Jurkat, Clone E6-1 (cell line): ENCODE results near the gene KXD1.
"Not testable (repeated sequence)": the region's sequence is repeated elsewhere in the genome, so short reads cannot be mapped to it uniquely, and the experiment has no call there.

Experiments
- DNase-seq: peaks from one replicate; pipeline ENCODE4 v3.0.0-alpha.2; 2011; ENCODE audit warnings: low read depth, low spot score
- H3K4me3 ChIP-seq: 2 replicates; pipeline ENCODE4 v1.5.1; 2011; ENCODE audit warnings: mild to moderate bottlenecking, low read length, control low read depth, moderate library complexity

Gene KXD1

GRCh38 chr19:18594824-18595373, 37.2 kb downstream of the KXD1 start:
- H3K4me3 ChIP-seq, result no peak overlapping the region; the same call in 1 of the 2 replicates
- DNase-seq, result no peak

DNA sequence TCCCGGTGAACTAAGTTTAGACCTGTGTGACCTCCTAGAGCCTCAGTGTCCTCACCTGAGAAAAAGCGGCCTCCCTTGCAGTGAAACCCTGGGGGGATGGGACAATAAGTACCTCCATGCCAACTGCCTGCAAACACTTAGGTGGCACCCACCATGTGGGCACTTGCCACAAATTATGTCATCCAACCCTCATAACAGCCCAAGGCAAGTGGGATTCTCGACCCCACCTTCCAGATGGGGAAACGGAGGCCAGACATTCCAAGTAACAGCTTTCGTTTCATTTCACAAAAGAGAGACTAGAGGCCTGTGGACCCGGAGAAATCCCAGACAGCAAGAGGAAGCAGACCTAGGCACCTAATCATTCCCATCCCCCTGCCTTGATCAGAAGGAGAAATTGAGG, 37.8 kb downstream of the KXD1 start:
- DNase-seq, result no peak

DNA sequence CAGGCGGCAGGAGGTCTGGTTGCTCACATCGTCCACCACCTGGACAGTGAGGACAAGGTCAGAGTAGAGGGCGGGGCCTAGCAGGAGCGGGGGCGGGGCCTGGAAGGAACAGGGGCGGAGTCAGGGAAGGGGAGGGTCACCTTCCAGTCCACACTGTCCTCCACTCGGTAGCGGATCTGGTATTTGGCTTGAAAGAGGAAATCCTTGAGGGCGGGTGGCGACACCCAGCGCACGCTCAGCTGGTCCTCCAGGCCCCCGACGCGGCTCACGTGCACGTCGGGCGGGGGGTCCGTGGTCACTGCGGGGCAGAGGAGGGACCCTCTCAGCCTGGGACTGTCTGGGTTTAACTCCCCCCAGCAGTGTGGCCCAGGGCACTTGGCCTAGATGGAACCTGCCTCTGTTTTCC, 39.1 kb downstream of the KXD1 start:
- DNase-seq, result no peak

More for the DNA sequence above, 37.8 kb downstream of the KXD1 start:
- H3K4me3 ChIP-seq, result no peak overlapping the region

GRCh38 chr19:18597809-18598660, 40.4 kb downstream of the KXD1 start:
- H3K4me3 ChIP-seq, result no peak overlapping the region
- no peak for DNase-seq

More for the DNA sequence above, 39.1 kb downstream of the KXD1 start:
- no peak overlapping the region for H3K4me3 ChIP-seq

DNA sequence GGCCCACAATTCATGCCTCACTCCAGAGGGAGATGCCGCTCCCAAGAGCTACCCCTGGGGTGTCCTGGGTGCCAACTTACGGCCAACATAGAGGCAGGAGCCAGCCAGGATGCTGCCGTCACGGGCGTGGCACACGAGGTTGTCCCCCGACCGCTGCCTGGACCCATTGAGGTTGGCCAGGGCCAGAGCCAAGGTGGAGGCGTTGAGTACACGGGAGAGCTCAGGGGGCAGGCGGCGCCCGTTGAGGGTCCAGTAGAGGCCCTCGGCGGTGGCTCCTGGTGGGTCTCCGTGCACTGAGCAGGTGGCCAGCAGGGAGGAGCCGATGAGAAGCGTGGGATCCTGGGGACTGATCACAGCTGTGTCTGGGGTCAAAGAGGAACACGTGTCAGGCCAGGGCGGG, 41.8 kb downstream of the KXD1 start:
- no peak overlapping the region for H3K4me3 ChIP-seq
- DNase-seq, result no peak

DNA sequence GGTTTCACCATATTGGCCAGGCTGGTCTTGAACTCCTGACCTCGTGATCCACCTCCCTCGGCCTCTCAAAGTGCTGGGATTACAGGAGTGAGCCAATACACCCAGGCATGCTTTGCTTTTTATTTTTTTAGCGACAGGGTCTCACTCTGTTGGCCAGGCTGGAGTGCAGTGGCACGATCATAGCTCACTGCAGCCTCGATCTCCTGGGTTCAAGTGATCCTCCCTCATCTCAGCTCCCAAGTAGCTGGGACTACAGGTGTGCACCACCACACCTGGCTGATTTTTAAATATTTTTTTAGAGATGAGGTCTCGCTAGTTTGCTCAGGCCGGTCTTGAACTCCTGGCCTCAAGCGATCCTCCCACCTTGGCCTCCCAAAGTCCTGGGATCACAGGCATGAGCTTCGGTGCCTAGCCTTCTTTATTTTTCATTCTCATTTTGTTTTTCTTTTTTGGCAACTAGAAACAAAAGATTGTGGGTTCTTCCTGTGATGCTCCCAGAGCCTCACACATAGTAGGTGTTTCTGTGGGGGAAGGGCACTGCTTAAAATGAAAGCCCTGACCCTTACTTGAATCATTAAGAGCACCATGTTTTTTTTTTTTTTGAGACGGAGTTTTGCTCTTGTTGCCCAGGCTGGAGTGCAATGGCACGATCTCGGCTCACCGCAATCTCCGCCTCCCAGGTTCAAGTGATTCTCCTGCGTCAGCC, 43.2 kb downstream of the KXD1 start:
- not testable (repeated sequence) for H3K4me3 ChIP-seq, DNase-seq

DNA sequence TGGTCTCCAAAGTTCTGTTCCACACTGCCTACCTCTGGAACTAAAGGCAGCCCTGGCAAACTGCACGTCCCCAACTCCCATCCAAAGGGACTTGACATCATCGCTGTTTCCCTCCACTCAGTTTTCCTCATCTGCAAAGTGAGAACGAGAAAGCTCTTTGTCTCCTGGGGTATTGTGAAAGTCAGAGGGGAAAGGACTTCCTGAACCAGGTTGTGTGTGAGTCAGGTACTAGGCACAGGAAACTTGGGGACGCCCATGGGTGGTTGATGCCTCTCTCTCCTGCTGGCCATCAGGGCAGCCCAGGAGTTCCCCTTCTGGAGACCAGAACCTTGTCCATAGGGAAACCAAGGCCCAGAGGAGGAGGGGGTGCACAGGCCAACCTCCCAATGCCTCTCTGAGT, 44.2 kb downstream of the KXD1 start:
- DNase-seq, result no peak
- no peak overlapping the region for H3K4me3 ChIP-seq

DNA sequence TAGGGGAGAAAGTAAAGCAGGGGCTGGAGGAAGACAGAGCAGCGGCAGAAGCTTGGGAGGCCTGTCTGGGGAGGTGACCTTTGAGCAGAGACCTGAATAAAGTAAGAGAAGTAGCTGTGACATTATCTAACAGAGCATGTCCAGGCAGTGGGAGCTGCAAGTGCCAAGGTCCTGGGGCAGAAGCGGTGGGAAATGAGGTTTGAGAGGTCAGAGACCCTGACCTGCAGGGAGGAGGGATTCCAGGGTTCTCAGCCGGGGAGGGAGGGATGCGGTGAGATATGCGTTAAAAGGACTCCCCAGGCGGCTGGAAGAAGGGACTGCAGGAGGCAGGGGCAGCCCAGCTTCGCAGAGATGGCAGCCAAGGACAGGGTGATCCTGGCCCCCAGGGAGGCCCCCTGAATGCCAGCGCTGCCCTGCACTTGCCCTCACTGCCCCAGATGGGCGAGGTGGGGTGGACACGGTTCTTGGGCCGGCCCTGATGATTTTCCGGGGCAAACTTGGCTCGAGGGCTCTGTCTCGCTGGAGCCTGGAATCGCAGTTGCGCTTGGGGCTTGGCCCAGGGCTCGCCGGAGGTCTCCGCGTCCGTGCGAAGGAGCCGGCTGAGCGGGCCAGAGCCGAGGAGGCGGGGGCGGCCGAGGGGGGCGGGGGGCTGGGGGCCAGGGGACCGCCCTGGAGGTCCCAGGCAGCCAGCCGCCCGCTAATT, 45.7 kb downstream of the KXD1 start:
- H3K4me3 ChIP-seq, result no peak overlapping the region
- DNase-seq, result no peak

DNA sequence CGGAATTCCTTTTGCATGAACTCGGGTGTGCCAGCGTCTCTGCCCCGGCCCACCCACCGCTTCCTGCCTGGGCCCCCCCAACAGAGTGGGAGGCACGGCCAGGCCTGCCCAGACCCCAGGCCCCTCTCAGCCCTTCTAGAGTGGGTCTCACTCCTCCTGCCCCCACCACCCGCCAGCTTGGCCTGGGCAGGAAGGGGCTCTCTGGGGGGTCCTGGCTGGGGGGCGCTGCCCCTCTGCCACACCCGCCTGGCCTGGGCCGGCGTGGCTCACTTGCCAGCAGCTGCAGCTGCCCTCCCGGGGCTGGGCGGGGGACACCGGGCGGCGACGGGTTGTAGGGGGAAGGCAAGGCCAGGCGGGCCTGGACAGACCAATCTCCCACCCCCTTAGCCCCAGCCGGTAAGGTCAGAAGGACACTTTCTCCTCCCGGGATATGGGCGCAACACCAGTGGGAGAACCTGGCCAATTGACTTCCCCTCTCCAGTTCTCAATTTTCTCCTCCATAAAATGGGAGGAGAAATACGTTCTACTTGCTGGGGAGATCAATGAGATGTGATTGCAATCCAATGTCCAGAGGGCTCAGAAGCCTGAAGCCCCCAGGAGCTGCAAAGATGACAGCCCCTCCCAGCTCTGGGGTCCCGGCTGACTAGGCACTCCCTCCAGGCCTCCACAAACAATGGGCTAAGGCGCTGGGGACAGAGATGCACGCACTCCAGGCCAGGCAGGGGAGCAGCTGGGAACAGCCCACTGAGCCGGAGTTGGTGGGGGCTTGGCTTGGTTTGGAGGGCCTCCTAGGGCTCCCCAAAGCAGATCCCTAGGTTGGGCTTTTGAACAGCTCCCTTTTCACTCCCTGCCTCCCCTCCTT, 46.5 kb downstream of the KXD1 start:
- no peak overlapping the region for H3K4me3 ChIP-seq
- no peak for DNase-seq

DNA sequence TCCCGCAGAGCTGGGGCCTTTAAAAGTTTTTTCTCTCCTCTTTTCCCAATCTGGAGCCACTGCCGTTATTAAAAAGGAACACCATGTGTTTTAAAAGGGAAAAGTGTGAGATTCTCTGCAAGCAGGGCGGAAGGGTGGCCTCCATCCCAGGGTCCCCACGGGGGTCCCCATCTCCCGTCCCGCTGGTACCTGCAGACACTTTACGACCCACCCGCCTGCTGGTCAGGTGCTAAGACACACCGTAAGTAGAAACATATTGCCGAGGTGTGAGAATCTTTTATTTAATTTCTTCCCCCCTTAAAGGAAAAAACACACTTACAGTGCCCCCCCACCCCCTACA, 47.1 kb downstream of the KXD1 start:
- no peak for DNase-seq
- H3K4me3 ChIP-seq, result no peak overlapping the region

GRCh38 chr19:18605196-18605545, 47.5 kb downstream of the KXD1 start:
- no peak for DNase-seq
- no peak overlapping the region for H3K4me3 ChIP-seq

- no peak for DNase-seq
- H3K4me3 ChIP-seq, result no peak overlapping the region
These were observed 48.0 kb downstream of the KXD1 start for GRCh38 chr19:18605546-18606280.

- DNase-seq, result no peak
- H3K4me3 ChIP-seq, result no peak within 1 kb of the TSS
These were observed 48.9 kb downstream of the KXD1 start, which contains the start of gene CRLF1 for GRCh38 chr19:18606281-18607225. CRLF1 (minus strand) TSS chr19:18606799; CDS start chr19:18606656, 143 bp downstream.

GRCh38 chr19:18607226-18608101, 49.8 kb downstream of the KXD1 start:
- no peak overlapping the region for H3K4me3 ChIP-seq

GRCh38 chr19:18608102-18608804, 50.6 kb downstream of the KXD1 start:
- H3K4me3 ChIP-seq, result no peak overlapping the region
- DNase-seq, result no peak

More at GRCh38 chr19:18607226-18608101, 49.8 kb downstream of the KXD1 start:
- no peak for DNase-seq
